ENCODE measurements around the gene KRT77.

The KRT77 gene

DNA sequence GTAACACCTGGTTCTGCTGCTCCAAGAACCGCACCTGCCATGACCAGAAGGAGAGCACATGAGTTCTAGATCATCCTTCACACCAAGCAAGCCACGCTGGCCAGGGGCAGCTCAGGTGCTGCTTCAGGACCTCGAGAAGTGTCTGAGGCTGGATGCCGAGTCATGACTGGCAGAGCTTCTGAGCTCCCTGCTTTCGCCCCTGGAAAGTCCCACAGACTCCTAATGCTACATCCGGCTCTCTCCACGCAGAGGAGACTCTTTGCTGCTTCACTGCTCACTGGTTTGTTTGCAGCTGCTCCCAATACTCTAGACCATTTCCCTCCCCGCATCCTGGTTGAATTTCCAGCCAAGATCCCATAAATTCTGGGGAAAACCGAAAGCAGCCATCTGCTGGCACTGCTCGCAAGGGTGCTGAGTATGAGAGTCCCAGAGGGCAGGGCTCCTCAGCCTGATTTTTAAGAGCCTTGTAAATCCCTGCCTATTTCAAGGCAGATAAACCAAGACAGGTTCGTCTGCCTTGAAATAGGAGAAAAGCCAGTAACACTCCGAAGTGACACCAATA, 52.7 kb downstream of the KRT77 start:
- DNase-seq = no peak

DNA sequence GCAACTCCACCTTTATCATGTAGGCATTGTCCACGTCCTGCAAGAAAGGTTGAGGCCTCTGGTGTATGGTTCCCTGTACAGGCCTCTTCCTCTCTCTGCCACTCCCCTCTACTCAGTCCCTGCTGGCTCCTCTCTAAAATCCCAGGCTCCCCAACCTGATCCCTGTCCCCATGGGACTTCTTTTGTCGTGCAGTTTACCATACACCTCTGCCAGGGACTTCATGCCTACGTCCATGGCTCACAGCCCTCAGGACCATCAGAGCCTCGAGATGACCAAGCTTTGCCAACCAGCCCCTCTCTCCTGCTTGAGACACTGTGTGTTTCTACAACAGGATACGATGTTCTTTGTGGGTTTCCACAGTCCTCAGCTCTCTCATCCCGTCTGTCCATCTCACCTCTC, 54.3 kb downstream of the KRT77 start:
- DNase-seq = no peak

DNA sequence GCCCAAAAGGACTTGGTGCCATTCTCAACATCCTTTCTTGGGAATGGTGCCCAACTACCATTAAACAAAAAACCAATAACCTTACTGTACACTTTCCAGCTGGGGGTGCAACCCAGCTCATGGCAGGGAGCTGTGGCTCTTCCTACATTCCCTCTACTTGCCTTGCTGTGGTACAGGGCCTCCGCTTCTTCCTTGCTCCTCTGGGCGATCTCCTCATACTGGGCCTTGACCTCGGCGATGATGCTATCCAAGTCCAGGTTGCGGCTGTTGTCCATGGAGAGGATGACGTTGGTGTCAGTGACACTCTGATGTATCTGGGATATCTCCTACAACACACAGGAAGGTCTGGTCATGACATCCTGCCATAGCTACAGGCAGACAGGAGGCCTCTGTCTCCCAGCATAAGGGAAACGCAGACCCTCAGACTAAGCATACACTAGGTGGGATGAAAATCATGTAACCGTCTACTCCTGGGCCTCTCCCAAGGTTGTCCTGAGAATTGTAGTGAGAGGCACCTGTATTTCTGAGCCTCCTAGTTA, 55.2 kb downstream of the KRT77 start:
- DNase-seq = no peak

DNA sequence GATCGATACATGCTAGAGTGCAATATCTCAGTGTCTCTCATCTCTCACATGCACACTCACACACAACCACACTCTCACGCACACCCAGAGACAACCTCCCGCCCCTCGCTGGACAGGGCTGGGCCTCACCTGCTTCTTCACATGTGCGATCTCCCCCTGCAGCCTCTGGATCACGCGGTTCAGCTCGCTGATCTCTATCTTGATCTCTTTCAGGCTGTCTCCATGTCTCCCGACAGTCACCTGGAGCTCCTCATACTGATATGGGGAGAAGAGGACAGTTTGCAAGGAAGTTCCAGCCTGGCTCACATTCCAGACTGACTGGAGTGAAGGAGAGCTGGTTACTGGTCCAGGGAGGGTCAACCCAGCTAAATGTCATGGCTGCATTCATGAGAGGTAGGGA, 55.7 kb downstream of the KRT77 start:
- DNase-seq = no peak

DNA sequence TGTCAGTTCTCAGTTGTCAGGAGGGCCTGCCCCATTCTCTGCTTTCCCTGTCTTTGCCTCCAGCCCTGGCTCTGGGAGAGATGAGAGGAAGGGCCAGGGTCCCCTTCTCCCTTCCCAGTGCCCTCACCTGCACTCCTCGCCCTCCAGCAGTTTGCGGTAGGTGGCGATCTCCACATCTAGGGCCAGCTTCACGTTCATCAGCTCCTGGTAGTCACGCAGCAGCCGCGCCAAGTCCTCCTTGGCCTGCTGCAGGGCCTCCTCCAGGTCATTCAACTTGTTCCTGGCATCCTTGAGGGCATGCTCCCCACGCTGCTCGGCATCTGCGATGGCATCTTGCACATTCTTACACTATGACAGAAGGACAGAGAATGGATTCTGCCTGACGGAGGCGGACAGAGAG, 56.7 kb downstream of the KRT77 start:
- DNase-seq = no peak

DNA sequence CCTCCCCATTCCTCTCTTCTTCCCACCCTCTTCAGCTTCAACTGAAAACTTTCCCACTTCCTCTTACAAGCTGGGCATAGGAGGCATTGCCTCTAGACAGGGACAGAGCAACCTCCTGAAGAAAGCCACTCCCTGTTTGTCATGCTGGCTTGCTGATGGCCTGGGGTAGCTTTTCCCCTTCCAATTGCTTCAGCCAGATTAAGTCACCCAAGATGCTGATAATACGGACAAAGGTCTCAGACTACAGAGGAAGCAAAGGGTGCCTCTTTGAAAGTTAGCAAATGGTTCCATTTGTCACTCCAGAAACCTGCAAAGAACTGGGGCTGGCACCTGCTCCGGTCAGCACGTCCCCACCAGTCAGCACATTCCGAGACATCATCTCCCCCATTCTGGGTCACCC, 57.3 kb downstream of the KRT77 start:
- peak; percentile 62 for DNase-seq

DNA sequence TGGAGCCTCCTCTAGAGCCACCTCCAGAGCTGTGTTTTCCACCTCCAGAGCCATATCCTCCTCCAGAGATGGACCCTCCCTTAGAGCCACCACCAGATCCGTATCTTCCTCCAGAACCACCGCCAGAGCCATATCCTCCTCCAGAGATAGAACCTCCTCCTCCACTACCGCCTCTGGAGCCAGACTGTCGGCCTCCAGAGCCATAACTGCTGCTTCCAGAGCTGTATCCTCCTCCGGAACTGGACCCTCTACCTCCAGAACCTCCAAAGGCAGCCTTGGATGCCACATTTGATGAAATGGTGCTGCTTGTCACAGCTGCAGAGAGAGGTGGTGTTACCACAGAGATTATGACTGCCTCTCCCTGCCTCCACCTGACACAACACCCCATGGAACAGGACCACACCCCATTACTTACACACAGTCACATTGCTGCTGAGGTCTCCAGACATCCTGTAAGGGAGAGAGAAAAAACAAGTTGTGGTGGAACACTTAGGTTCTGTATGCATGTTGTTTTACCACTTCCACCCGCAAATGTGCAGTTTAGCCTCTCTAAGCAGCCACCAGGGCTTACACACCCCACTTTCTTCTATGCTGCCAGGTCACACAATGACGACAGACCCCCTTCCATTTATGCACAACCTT, 58.1 kb downstream of the KRT77 start:
- peak; percentile 29 for DNase-seq

DNA sequence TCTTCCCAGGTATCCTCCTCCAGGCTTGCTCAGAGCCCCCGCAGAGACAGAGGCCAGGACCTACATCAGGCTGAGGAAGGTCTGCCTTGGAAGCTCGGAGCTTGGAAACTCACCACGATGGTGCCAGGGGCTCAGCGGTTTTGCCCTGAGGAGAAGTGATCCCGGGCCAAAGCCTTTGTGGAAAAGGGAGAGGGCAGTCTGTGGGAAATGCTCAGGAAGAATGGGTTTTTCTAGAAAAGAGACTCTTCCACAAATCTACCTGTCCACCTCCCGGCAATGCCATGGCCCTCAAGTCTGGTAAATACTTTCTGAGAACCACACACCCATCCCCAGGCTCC, 59.3 kb downstream of the KRT77 start:
- no peak for DNase-seq

DNA sequence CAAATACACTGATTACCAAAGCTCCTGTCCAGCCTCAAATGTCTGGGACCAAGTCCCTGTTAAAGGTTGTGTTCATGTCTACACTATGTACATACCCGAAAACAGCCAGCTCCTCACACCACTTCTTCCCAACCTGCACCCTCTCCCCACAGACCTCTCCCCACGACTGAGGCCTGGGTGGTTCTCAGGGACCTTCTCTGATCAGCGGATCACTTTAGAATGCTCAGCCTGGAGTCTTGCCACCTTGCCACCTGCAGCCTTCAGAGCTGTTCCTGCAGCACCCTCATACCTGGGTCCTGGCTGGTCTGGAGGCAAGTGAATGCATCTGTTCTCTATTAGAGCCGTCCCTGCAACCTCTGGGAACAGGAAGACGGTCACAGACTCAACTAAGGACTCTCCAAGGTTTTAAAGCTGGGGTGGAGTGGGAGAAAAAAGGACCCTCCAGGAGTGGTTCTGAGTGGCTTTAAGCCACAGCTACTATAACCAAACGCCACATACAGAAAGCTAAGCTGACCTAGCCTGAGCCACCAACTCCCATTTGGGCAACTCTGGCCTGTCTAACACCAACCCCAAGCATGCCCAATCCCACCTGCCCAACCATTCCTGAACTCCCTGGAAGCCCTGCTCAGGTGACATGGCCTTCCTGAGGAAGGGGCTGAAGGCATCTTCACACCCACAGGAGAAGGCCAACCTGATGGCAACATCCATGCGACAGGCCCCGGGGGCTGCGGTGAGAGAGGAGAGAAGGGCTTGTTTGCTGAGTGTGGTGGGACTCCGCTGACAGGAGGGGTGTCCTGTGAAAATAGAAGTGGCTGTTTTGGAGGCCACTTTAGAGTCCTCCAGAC, 59.9 kb downstream of the KRT77 start:
- no peak for DNase-seq

DNA sequence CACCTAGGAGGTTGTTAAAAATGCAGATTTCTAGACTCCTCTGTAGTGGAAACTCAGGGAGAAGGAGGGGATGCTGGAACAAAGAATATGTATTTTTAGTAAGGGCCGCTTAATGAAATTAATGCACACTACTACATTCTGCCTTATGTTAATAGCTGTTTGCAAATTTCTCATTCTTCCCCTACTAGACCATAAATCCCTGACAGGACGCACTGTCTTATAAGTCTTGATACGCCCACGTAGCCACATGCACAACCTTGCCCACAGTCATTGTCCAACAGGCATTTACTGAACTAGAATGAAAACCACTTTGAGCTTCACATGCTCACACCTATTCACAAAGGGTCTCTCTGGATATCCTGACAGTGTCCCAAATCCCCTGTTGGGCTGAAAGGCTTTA, 61.9 kb downstream of the KRT77 start:
- DNase-seq = no peak

Measured in MV-4-11 (cell line).